NB4 (cell line): ENCODE data around the gene SLCO2A1.

Source experiments
- CTCF ChIP-seq: IDR thresholded peaks from one replicate; pipeline ENCODE4 v1.5.1; 2012; ENCODE audit warnings: low read depth, low read length
- MAX ChIP-seq: IDR thresholded peaks from 2 replicates; pipeline ENCODE4 v1.6.1; 2011; ENCODE audit warnings: low read depth, low read length
- MYC ChIP-seq: IDR thresholded peaks from 2 replicates; pipeline ENCODE4 v1.6.1; 2011; ENCODE audit warnings: low read depth, low read length
- POLR2A ChIP-seq: IDR thresholded peaks from 2 replicates; pipeline ENCODE4 v1.6.1; 2011; ENCODE audit warnings: mild to moderate bottlenecking; ENCODE audit not compliant: insufficient read length; ENCODE audit errors: extremely low read depth

- TF ChIP-seq CTCF (no peak), POLR2A (no peak), MAX (no peak), MYC (no peak)
These were observed 88.3 kb downstream of the SLCO2A1 start for GRCh38 chr3:133941415-133941821.
